Suppressor macrophage treated with lipopolysaccharide for 1 hour (primary cell): Measurements from ENCODE around the gene TTC23.

Experiments used
- DNase-seq, 3 donors: peaks; one replicate each; pipeline ENCODE4 v3.0.0-alpha.2; 2020 to 2022

Gene TTC23, protein sequence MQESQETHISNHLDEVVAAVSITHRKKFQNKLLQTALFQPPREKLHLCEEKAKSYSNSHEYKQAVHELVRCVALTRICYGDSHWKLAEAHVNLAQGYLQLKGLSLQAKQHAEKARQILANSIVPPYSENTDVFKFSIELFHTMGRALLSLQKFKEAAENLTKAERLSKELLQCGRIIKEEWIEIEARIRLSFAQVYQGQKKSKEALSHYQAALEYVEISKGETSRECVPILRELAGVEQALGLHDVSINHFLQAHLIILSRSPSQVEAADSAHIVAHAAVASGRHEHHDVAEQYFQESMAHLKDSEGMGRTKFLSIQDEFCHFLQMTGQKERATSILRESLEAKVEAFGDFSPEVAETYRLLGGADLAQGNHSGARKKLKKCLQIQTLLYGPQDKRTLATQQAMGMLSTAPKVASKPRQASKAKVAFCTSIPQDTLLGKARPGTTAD

DNA sequence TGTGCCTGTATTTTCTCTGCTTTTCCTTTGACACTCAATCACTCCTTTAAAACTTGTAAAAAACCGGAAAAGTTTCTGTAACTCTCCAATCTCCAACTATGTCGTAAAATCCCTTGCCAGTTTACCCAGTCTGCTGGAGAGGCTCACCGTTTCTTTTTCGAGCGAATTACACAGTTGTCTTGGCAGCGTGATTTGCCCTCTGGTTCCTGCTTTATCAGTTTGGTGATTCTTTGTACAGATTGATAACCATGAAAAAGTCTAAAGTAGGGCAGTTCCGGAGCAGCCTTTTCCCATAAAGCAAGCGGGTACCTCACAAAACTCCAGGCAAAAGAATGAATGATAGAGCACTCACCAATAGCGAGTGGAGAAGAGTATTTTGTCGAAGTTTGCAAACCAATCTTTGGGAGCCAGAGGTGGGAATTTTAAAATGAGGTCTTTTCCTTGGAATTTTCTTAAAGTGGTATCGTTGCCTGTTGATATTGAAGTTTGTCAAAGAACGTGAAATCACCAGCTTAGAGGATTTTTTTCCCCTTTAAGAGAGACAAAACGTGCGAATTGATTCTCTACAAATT, at the start of gene TTC23:
TSS of gene TTC23 (minus strand) at position 312 of the 572 bp plus-strand sequence. CDS start 20,869 bp downstream, outside the sequence.
- peak; percentile 20 to 69 (median 37) for DNase-seq

DNA sequence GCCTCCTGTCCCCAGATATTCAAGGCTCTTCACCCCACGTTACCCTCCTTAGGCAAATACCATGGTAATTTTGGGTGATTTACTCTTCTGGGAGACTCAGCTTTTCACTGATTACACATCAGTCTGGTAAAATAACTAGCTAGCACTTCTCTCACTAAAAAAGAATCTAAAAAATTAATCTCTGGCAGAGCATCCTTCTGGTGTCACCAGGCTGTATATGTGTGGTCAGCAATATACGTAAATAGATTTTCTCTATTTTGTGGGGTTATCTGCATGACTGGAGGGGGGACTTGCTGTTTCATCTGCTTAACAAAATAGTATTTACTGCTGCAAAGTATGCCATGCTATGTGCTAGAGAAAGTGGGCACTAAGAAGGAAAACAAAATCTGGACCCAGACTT, 47.0 kb upstream of the TTC23 start:
- no peak for DNase-seq

DNA sequence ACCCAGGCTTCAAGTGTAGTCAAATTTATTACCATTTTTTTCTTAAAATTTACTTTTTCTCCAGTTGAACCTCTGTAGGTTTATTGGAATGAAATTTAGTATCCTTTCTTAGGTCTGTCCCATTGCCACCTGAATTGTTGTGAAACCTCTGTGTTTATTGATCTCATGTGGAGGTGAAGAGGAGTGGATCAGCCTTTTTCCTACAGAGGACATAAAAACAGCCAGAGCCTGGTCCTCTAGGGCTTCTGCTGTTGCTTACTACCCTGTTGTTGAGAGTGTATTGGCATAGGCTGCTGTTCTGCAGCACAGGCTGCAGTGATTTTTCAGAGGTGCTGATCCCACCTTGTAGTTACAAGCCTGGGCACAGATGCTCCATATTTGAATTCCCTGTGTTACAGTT, 46.5 kb upstream of the TTC23 start:
- DNase-seq: no peak

DNA sequence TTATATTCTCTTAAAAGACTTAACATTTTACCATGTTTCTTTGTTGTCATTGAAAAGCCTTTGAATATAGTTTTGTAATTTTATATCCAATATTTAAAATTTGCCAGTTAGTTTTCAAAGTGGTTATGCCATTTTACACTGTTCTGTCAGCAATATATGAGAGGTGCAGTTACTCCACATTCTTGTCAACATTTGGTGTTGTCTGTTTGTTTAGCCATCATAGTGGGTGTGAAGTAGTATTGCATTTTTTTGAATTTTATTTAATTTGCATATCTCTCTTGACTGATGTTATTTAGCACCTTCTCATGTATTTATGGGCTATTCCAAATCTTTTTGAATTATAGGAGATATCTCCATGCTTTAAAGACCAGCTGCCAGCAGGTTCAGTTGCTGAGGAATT, 42.3 kb upstream of the TTC23 start:
- DNase-seq: no peak

DNA sequence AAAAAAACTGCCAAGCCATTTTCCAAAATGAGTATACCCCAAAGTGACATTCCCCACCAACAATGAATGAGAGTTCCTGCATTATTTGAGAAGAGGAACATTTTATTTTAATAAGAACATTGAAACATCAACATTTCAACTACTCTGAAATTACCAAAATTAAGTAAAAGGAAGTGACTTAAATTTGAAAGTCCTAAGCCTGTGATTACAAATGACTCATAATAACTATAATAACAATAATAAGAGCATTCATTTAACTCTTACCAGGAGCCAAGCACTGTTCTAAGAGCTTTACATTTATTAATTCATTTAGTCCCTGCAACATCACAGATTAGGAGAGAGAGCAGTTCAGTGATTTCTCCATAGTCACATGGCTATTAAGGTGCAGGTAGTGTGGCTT, 34.3 kb upstream of the TTC23 start:
- peak in 2 of 3 donors; percentile 51 to 57 for DNase-seq

DNA sequence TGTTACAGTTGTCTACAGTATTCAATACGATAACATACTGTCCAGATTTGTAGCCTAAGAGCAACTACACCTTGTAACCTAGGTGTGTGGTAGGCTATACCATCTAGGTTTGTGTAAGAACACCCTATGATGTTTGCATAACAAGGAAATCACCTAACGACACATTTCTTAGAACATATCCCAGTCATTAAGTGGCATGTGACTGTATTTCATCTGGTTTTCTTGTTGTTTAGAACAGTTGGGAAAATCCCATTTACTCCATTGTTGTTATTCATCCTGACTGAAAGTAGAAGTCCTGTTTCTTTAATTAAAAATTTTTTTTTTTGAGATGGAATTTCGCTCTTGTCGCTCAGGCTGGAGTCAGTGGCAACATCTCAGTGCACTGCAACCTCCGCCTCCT, 33.2 kb upstream of the TTC23 start:
- peak; percentile 65 to 87 (median 85) for DNase-seq

DNA sequence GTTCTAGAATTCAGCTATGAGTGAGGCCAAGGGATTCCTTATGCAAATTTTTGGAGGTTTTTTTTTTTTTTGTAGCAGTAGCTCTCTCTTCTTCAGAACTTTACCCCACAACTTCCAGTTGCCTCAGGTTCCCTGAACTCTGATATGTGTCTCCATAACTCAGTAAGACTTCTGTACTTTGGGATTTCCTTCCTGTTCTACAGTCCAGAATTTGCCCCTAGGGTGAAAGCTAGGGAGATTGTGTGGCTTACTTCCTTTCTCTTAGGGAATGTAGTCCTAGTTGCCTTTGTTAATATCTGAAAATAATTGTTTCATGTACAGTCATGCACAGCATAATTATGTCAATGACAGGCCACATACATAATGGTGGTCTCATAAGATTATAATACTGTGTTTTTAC, 32.7 kb upstream of the TTC23 start:
- peak; percentile 15 to 43 (median 18) for DNase-seq

DNA sequence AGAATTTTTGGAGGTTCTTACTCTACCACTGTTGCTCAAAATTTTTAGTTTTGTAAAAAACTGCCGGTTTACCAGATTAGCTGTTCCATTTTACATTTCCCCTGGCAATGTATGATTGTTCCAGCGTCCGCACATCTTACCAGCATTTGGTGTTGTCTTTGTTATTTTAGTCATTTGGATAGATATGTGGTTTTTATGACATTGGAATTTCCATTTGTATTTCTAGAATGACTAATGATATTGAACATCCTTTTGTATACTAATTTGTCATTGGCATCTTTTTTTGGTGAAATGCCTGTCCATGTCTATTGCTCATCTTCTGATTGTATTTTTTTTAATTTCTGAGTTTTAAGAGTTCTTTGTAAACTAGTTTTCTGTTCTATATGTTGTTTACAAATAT, 30.4 kb upstream of the TTC23 start:
- DNase-seq: peak in 2 of 3 donors; percentile 34 to 48

DNA sequence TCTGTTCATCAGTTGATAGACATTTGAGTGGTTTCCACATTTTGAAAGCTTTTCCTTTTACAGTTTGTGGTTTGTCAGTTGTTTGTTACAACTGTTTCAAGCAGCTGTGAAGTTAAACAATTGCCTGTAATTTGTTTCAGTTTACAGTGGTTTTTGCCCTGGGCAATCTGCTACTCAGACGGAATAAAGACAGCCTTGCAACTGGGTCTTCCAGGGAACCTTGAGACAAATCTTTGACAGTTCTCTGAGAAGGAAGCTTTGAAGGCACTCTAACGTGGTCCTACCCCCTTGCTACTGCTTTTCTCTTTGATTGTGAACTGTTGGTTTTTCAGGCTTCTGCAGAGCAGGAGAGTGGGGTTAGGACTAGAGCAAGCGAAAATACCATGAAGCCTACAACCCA, 29.9 kb upstream of the TTC23 start:
- no peak for DNase-seq

DNA sequence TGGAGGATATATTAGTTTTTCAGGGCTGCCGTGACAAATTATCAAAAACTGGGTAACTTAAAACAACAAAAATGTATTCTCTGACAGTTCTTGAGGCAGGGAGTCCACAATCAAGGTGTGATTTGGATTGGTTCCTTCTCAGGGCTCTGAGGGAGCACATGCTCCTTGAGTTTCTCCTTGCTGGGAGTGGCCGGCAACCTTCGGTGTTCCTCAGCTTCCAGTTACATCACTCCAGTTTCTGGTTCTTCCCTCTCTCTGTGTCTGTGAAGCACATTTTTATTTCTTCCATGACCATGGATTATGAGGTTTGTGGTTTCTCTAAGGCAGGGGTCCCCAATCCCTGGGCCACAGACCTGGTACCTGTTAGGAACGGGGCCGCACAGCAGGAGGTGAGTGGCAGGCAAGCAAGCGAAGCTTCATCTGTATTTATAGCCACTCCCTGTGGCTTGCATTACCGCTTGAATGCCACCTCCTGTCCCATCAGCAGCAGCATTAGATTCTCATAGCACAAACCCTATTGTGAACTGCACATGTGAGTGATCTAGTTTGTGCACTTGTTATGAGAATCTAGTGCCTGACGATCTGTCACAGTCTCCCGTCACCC, 26.2 kb upstream of the TTC23 start:
- no peak for DNase-seq

DNA sequence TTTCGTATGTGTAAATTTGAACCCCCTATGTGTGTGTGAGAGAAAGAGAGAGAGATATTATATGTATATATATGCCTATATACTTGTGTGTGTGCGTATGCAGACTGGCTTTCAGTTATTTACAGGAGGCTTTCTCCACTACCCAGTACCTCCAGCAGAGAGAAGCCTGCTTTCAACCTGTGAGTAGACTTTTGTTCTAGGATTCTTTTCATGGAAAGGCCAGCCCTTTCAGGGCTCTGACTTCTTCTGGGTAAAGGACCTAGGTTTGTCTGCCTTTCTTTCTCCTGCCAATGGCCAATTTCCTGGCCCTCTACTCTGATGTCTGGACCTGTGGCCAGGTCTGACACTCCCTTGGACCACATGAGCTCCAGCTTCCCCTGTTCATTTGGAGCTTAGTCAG, 25.7 kb upstream of the TTC23 start:
- no peak for DNase-seq

DNA sequence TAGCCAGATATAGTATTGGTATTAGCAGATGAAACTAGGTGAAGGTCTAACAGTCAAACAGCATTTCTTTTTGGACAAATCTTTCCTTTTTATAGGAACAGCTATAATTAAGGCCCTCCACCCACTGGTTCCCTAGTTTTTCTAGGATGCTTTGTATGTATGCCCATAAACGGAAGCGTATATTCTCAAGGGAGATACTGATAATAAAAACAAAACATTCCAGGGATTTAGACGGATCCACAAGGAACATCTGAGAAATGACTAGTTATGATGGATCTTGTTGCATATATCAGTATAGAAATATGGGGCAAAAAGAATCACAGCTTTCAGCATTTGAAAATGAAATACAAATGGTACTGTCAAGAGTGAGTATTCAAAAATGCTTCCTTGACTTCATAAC, 24.4 kb upstream of the TTC23 start:
- DNase-seq: no peak

DNA sequence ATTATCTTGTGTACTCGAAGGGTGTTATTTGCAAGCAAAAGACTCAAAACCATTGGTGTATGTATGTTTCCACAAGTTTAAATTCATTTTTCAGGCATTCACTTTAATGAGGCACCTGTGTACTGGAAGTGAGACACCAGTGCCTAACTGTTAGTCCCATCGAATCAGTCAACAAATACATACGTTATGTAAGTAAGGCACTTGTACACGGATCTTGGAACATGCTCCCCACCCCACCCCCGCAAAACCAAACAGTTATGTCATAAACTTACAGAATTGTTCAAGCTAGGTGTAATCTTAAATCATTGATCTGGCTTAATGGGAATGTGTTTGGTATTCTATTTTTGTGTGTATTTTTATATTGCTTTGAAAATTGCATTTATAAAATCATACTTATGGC, 19.1 kb upstream of the TTC23 start:
- DNase-seq: no peak

DNA sequence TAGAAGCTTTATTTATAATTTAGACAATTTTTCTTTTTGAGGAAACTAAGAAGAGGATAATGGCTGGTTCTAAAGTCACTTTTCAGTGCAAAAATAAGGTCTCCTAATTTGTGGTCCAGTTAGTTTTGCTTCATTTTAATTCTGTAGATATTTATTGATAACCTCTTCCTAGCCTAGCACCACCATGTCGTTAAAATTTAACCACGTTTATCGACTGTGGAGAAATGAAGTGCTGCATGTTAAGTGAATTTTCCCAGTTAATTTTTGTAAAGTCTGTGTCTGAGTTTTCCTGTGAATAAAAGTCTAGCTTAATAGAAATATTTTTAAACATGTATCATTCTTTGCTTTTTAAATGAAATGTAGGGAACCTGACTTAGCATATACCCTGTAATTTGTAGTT, 18.6 kb upstream of the TTC23 start:
- no peak for DNase-seq

DNA sequence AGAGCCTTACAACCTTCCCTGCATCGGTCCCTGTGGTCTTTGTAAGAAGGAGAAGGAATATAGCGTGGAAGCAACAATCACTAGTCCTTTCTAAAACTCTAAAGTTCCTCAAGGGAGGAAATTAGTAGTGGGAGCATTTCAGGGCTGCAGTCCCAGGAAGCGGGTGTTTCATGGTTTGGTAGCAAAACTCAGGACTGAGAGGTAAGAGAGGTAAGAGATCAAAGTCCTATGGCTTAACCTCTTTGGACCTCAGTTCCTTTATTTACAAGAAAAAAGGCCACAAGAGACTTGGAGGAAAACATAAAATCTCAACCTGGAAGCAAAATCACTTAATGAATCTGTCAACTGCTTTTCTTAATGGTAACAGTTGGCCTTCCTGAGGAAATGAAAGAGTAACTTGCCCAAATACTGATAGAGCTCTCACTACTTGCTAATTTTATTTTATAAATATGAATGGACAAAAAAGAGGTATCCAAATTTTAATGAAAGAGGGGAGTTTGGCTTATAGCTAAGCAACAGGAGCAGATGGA, 16.2 kb upstream of the TTC23 start:
- no peak for DNase-seq

DNA sequence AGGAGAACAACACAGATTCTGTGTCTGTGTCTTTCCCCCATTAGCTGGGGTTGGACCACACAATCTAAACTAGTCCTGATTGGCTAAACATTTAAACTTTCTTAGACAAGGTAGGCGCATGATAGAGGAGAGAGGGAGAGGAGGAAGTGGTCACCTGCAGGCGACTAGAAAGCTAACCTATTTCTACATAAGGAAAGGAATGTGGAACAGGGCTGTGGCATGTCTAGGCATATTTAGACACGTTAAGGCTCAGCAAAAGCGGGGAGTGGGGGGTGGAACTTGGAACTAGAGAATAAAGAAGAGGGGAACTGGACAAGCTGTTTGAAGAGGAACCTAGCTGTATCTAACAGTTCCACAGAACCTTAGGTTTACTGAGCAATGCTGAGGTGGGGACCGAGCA, 14.7 kb upstream of the TTC23 start:
- no peak for DNase-seq

DNA sequence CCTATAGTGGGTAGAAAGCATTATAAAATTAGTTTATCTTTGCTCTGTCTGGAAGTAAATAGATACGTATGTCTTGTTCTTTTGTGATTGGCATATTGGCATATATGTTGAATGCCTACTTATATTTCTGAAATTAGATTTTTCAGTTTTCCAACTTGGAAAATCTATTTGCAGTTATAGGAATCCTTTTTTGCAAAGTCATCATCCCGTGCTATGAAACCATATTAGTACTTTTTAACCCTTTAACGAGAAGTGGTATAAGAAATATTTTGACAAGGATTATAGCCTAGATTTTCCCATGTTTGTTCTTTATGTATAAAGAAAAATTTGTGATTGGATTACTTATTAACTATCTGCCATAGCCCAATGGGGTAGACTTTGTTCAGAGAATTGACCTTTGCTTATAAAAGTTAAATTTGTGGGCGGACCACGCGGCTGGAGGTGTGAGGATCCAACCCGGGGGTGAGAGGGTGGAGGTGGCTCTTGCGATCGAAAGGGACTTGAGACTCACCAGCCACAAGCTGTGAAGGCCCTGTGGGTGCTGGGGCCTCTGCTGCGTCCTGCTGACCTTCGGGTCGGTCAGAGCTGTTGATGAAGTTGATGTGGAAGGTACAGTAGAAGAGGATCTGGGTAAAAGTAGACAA, 7.8 kb upstream of the TTC23 start:
- no peak for DNase-seq

DNA sequence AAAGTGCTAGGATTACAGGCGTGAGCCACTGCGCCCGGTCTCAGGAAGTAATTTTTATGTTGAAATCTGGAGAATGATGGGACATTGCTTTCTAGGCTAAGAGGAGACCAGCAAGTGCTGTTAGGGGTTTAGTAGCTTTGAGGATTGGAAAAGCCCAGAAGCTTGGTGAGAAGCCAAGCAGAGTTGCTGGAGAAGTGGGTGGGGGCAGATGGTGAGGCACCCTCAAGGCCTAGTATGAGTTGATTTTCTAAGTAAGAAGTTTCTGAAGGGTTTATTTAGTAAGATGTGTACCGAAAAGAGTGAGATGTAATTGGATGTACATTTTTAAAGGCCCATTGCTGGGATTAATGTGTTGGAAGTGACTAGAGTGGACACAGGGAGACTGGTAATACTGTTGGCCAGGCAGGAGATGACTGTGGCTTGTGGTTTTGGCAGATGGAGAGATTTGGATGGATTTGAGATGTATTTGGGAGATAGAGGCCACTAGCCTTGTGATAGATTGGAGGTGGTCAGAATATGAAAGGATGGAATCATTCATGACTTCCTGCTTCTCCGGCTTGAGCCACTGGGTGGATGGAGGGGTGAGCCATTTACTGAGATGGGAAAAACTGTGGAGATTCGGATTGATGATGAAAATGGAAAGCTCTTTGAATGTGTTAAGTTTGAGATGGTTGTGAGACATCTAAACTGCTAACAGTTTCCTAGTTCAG, 4.2 kb upstream of the TTC23 start:
- no peak for DNase-seq

DNA sequence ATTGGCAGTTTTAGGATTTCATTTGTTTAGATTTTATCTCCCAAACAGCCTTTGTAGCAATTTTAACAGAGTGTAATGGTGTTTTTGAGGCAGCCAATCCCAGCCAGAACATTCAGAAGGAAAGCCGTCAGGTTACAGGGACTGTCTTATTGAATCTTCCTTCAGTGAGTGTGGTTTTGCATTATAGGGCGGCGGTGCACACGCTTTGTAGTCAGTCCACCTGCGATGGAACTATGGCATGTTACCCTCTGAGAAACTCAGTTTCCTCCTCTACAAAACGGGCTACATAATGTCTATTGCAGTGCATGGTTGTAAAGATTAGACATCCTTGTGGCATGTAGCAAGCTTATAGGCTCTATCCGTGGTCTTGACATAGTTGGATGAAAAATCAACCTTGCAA, 2.9 kb upstream of the TTC23 start:
- no peak for DNase-seq

DNA sequence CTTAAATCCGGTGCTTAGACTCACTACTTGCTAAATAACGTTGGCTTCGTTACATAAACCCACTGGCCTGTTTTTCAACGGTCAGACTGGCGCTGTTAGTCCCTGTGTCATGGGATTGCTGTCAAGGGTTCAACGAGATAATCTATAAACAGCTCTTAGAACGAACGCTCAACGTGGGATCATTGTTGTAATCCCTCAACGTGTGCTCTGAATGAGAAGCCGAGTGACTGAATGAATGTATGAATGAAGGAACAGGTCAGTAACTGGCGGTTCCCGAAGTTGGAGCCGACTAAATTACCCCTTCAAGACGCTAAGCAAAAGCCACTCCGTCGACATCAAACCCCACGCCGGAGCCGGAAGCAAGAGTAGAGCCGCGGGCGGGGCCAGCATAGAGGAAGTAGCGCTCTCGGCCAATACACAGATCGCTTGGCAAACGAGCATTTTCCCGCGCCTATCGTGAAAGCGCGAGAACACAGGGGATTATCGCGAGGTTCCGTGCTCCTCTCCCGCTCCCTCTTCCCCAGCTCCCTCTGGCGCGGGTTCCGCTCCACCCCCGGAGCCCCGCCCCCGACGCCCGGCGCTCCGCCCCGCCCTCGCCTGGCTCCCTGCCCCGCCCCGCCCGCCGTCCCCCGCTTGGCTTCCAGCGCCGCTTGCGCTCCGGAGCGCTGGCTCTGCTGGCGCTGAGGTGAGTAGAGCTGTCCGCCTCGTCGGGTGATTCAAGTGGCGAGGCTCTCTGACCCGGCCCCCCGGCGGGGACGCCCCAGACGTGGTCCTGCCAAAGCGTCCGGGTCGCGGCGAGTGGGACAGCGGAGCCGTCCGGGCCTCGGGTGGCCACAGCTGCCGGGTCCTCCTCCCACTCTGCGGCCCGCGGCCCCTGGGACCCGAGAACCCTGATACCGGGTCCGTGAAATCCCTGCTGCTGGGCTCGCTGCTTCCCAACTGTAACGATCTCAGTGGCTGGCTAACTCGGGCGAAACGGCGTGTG, 1.8 kb upstream of the TTC23 start, which contains the start of gene LRRC28:
TSS of gene LRRC28 (plus strand) at position 625 of the 985 bp plus-strand sequence. CDS start 4,477 bp downstream, outside the sequence.
- DNase-seq: peak; percentile 98 to 100 (median 99)

DNA sequence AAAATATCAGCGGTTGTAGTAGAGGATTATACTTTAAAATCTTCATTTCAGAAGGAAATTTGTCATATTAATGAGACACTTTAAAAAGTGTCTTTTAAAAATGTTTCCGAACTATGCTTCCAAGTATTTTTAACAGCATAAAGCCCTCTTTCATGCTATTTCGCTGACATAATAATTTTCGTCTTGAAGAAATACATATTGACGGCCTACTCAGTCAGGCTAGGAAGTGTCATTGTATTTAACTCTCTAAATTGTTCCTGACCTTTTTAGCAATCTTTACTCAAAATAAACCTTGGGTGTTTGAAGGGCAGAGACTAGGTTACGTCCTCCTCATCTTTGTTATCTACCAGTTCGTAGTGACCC, 1.1 kb upstream of the TTC23 start:
- no peak for DNase-seq
